Fibroblast of skin of right biceps (primary cell): ENCODE results near the gene NDUFB3.
"Not testable (repeated sequence)": the region's sequence is repeated elsewhere in the genome, so short reads cannot be mapped to it uniquely, and the experiment has no call there.

Source experiments
- DNase-seq: peaks from one replicate; pipeline ENCODE4 v3.0.0-alpha.2; 2013

NDUFB3 gene

DNA sequence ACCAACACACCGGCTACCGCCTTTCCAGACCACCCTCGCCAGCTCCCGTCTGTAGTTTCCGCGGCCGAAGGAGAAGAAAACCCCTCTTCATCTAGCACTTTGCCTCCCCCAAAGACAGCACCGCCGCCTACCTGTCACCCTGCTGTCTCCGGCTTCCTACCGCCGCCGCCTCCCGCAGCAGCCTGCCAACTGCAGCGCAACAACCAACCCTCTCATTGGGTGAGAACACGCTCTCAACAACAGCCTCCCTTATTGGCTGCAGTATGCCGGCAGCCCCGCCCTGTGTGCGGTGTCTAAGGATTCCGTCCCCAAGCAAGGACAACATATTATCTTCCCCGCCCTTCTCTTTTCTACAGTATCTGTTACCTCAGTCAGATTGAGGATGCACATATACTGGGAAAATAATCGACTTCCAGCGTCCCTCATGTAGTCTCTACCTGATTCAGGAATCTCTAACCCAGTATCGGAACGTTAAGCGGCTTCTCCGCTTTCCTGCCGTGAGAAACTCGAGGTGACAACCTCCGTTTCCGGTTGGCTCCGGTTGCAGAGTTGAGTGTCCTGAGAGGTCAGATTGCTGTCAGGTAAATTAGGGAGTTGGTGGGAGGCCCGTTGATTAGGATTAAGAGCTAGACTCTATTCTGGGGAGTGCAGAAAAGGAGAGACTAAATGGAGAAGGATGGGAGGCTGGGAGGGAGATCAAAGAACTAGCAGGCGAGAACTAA is at the start of gene NDUFB3, which contains the start of gene HYCC2:
Gene NDUFB3 (plus strand): TSS at position 523 of the 722 bp plus-strand sequence. CDS start 6,882 bp downstream, outside the sequence.
Gene HYCC2 (minus strand): TSS at position 193 of the 722 bp plus-strand sequence. CDS start 47,662 bp downstream, outside the sequence.
- DNase-seq: peak; percentile 92

- DNase-seq: no peak
Observed at GRCh38 chr2:201024518-201024917, 47.3 kb upstream of the NDUFB3 start.

DNA sequence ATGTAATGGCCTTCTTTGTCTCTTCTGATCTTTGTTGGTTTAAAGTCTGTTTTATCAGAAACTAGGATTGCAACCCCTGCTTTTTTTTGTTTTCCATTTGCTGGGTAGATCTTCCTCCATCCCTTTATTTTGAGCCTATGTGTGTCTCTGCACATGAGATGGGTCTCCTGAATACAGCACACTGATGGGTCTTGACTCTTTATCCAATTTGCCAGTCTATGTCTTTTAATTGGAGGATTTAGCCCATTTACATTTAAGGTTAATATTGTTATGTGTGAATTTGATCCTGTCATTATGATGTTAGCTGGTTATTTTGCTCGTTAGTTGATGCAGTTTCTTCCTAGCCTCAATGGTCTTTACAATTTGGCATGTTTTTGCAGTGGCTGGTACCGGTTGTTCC is 37.4 kb upstream of the NDUFB3 start:
- DNase-seq: not testable (repeated sequence)

DNA sequence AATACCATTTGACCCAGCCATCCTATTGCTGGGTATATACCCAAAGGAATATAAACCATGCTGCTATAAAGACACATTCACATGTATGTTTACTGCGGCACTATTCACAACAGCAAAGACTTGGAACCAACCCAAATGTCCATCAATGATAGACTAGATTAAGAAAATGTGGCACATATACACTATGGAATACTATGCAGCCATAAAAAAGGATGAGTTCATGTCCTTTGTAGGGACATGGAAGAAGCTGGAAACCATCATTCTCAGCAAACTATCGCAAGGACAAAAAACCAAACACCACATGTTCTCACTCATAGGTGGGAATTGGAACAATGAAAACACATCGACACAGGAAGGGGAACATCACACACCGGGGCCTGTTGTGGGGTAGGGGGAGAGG is 33.4 kb upstream of the NDUFB3 start:
- DNase-seq: not testable (repeated sequence)

DNA sequence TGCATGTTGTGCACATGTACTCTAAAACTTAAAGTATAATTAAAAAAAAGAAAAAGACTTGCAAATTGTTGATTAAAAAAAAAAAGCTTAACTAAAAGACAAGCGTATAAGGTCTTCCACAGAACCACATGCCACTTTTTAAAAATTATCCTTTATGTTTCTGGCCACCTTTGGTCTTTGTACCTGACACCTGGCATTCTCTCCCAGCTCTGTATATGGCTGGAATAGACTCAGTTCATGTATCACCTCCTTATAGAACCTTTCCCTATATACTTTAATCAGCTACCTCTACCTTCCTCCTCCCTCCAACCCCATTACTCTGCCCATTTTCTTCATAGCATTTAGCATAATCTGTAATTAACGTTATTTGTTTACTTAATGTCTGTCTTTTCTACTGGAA is 32.9 kb upstream of the NDUFB3 start:
- DNase-seq: no peak

GRCh38 chr2:201040867-201041628 is 30.8 kb upstream of the NDUFB3 start:
- DNase-seq: no peak

- DNase-seq: not testable (repeated sequence)
Observed at GRCh38 chr2:201042451-201042850, 29.4 kb upstream of the NDUFB3 start.

DNA sequence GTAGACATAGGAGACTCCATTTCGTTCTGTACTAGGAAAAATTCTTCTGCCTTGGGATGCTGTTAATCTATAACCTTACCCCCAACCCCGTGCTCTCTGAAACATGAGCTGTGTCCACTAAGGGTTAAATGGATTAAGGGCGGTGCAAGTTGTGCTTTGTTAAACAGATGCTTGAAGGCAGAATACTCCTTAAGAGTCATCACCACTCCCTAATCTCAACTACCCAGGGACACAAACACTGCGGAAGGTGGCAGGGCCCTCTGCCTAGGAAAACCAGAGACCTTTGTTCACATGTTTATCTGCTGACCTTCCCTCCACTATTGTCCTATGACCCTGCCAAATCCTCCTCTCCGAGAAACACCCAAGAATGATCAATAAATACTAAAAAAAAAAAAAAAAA is 28.8 kb upstream of the NDUFB3 start:
- DNase-seq: not testable (repeated sequence)

- no peak for DNase-seq
Observed at GRCh38 chr2:201046881-201047280, 24.9 kb upstream of the NDUFB3 start.

GRCh38 chr2:201049455-201049854 is 22.3 kb upstream of the NDUFB3 start:
- DNase-seq: no peak

- peak; percentile 26 for DNase-seq
Observed at GRCh38 chr2:201057087-201057521, 14.7 kb upstream of the NDUFB3 start.

DNA sequence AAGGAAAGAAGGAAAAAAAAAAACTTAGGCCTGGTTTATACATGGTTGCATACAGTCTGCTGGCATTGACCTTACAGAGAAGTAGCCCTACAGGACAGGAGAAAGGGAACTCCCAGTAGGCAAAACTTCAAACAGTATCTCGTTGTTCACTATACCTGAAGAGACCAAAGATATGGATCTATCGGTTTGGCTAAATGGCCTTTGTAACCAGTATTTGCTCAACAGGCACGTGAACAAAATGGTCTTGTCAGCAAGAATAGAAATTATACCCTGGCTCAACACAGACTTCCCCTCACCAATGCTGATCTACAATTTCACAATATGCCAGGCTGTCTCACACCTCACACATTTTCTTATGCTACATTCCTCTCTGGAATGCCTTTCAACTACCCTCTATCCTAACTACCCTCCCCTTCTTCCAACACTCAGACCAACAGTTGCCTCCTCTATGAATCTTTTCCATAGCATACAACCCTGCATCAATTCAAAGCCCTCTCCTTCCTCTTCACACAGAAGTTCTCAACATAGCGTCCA is 14.0 kb upstream of the NDUFB3 start:
- no peak for DNase-seq

- DNase-seq: no peak
Observed at GRCh38 chr2:201058914-201059313, 12.9 kb upstream of the NDUFB3 start.

DNA sequence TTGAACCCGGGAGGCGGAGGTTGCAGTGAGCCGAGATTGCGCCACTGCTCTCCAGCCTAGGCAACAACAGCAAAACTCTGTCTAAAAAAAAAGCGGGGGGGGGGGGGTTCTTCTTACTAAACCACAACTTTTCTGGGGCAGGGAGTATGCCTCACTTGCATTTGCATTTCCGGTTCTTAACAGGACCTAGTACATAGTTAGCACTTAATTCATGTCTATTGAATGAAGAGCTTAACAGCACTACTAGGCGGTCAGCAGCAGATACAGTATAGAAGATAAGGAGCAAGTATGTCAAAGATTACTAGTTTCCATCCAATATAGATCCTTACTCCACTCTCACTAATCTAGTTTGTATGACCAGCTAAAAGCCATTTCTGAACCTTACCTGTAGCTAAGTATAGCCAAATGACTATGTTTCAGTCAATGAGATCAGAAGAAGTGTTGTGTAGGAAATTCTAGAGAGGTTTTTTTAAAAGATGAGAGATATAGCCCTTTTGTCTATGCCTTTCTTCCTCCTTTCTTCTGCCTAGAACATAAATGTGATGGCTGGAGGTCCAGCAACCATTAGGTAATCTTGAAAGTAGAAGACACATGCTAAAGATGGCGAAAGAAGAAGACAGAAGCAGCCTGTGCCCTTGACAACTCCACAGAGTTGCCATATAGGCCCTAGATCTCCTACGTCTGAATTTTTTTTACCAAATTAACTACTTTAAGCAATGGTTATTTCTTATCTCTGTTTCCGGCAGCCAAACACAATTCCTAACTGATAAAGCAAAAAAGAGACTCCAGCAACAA is 11.6 kb upstream of the NDUFB3 start:
- DNase-seq: no peak

DNA sequence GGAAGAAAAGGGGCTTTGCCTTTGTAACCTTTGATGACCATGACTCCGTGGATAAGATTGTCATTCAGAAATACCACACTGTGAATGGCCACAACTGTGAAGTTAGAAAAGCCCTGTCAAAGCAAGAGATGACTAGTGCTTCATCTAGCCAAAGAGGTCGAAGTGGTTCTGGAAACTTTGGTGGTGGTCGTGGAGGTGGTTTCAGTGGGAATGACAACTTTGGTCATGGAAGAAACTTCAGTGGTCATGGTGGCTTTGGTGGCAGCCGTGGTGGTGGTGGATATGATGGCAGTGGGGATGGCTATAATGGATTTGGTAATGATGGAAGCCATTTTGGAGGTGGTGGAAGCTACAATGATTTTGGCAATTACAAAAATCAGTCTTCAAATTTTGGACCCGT is 8.3 kb upstream of the NDUFB3 start:
- DNase-seq: not testable (repeated sequence)

GRCh38 chr2:201064797-201065329 is 6.9 kb upstream of the NDUFB3 start:
- no peak for DNase-seq

DNA sequence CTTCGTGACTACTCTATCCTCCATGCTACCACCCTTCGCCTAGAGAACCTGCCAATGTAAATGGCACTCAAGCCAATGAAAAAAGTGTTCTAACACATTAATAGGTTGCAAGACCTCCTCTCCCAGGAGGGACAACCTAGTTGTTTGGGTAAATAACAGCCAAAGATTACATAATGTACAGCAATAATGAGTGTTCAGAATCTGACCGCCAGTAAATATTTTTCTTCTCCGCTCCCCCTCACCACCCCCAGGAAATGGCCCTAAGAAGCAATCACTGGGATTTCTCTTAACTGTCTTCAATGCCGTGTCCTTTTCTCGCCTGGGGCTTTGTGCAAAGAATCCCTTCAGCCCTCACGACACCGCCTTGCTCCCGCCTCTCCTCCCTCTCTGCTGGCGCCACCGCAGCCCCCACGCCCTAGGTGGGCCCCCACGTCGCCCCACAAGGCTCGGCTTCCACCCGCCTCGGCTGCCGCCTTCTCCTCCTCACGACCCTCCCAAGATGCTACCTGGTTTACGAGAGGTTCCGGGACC is 788 bp upstream of the NDUFB3 start:
- DNase-seq: peak; percentile 2

DNA sequence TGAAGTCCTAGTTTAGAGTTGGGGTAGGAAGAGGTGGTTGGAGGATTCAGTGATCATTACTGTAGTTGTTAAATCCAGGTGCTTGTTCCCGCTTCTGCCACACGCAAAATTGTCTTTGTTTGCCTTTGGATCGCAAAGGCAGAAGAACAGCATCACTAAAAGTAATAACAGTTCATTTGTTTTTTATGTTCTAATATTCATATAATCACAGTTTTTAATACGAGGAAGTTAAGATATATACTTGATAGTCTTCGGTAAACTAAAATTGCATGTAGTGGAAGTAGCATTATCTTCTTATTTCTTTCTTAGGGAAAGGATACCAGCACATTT is 365 bp downstream of the NDUFB3 start:
- DNase-seq: no peak

- no peak for DNase-seq
Observed at GRCh38 chr2:201073071-201073470, 1.3 kb downstream of the NDUFB3 start.

DNA sequence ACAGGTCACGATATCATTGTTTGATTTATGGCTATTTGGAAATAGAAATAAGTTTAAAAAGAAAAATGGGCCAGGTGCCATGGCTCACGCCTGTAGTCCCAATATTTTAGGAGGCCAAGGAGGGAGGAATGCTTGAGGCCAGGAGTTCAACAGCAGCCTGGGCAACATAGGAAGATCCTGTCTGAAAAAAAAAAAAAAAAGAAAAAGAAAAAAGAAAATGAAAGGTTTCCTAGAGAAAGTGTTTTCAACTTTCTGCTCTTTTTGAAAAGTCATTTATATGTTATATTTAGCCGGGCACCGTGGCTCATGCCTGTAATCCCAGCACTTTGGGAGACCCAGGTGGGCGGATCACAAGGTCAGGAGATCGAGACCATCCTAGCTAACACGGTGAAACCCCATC is 3.2 kb downstream of the NDUFB3 start:
- no peak for DNase-seq

- DNase-seq: no peak
Observed at GRCh38 chr2:201084863-201085262, 13.1 kb downstream of the NDUFB3 start.

- DNase-seq: no peak
Observed at GRCh38 chr2:201090574-201090973, 18.8 kb downstream of the NDUFB3 start.

DNA sequence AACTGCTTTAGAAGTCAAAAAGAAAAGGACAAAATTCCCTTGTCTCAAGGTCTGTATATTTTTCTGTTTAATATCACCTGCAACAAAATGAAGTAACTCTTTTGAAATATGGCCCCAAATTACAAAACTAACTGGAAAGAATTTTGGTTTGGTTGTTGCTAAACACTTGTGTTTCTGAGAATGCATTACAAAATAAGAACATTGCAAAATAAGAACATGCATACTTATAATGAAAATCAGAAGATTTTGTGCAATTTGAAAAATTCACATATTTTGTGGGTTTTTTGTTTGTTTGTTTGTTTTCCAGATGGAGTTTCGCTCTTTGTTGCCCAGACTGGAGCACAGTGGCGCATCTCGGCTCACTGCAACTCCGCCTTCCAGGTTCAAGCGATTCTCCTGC is 21.8 kb downstream of the NDUFB3 start:
- DNase-seq: no peak
